KOPT-K1 (cell line): ENCODE data around the gene SERPINA9.
"Not testable (repeated sequence)": the region's sequence is repeated elsewhere in the genome, so short reads cannot be mapped to it uniquely, and the experiment has no call there.

Experiments used
- H3K27ac ChIP-seq: fragments of 200-600 bp; sonication (generic); 2 replicates; pipeline ENCODE4 v1.5.1; 2016; ENCODE audit warnings: antibody characterized with exemption, mild to moderate bottlenecking, low read depth, low read length; ENCODE audit not compliant: poor library complexity, severe bottlenecking
- H3K36me3 ChIP-seq: fragments of 200-600 bp; sonication (generic); 2 replicates; pipeline ENCODE4 v1.5.1; 2017; ENCODE audit warnings: antibody characterized with exemption, mild to moderate bottlenecking, low read length, moderate library complexity; ENCODE audit not compliant: insufficient read depth
- H3K9me3 ChIP-seq: fragments of 200-600 bp; sonication (generic); 2 replicates; pipeline ENCODE4 v1.5.1; 2017; ENCODE audit warnings: antibody characterized with exemption, low read length, mild to moderate bottlenecking; ENCODE audit not compliant: insufficient read depth, poor library complexity, severe bottlenecking

SERPINA9 gene

DNA sequence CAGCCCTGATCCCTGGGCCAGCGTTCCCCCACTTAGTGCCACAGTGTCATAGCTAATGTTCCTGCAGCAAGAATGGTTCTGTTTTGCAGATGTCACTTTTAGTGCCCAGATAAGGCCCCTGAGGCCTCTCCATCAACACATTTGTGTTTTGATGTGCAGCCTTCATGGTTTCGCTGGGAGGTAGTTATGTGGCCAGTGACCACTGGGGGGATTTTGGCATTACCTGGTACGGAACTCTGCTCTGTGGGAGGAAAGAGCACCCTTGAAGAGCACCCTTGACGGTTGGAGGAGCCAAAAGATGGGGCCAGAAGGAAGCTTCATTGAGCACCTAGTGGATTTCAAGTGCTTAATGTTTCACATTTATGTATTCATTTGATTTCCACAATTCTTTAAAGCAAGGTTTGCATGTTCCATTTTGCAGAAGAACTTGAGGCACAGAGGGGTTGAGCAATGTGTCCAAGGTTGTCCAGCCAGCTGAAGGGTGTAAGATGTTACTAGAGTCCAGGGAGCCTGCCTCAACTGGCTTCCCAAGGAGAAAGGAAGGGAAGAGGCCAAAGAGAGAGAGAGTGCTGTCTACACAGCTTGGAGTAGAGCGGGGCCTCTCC, 36.4 kb downstream of the SERPINA9 start:
- H3K9me3 ChIP-seq, result no peaks in the 10 kb centered on the region
- no peak overlapping the region for H3K27ac ChIP-seq
- no peaks in the 10 kb centered on the region for H3K36me3 ChIP-seq

GRCh38 chr14:94428610-94429009, 47.4 kb downstream of the SERPINA9 start:
- Histone ChIP-seq H3K27ac (no peak overlapping the region), H3K9me3 (no peaks in the 10 kb centered on the region), H3K36me3 (no peaks in the 10 kb centered on the region)

- Histone ChIP-seq H3K36me3 (no peaks in the 10 kb centered on the region), H3K27ac (no peak overlapping the region), H3K9me3 (no peaks in the 10 kb centered on the region)
Measured at GRCh38 chr14:94427016-94427613, 48.9 kb downstream of the SERPINA9 start.

- H3K9me3 ChIP-seq, result no peaks in the 10 kb centered on the region
Measured at GRCh38 chr14:94426526-94426925, 49.5 kb downstream of the SERPINA9 start.

DNA sequence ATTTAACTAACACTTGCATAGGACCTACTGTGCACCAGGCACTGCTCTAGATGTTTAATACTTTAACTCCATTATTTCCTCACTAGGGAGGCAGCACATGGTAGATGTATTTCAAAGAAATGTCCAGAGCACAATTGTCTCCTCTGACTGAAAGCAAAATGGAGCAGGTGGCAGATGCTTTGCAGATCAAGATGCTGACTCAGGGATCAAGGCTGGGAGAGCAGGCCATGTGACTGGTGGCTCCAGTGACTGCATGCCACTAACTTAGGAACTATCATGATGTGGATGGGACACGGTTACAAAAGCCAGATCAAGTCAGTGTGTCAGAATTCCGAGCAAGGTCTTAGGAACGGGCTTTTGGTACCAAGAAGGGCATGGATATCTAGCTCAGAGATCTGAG, 51.6 kb downstream of the SERPINA9 start:
- Histone ChIP-seq H3K36me3 (no peaks in the 10 kb centered on the region), H3K27ac (no peak overlapping the region), H3K9me3 (no peaks in the 10 kb centered on the region)

More at GRCh38 chr14:94426526-94426925, 49.5 kb downstream of the SERPINA9 start:
- no peak overlapping the region for H3K27ac ChIP-seq
- no peaks in the 10 kb centered on the region for H3K36me3 ChIP-seq

DNA sequence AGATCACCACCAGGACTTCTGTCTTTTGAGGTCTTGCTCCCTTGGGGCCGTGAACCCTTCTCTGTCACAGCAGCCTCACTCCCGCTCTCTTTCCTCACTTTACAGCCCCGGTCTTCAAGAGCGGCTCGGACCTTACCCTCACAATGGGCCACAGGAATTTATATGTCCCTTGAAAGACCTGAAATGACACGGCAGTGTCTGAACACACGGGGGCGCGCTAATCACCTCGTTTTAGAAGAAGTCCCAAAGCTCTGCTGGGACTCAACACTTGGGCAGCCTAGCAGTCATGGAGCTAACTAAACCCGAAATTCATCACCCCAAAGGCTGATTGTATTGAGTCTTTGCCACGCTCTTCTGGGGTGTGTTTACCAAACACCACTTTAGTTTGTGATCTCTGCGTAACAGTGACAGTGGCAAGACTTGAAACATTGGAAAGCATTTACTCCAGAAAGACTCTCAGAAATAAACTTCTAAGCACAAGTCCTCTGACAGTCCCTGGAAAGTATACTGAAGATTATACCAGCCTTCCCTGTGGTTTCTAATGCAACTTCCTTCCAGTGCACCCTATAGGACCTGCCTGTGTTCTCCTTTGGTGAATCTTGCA, 52.4 kb downstream of the SERPINA9 start:
- H3K27ac ChIP-seq, result no peak overlapping the region
- H3K9me3 ChIP-seq, result no peaks in the 10 kb centered on the region
- no peaks in the 10 kb centered on the region for H3K36me3 ChIP-seq

DNA sequence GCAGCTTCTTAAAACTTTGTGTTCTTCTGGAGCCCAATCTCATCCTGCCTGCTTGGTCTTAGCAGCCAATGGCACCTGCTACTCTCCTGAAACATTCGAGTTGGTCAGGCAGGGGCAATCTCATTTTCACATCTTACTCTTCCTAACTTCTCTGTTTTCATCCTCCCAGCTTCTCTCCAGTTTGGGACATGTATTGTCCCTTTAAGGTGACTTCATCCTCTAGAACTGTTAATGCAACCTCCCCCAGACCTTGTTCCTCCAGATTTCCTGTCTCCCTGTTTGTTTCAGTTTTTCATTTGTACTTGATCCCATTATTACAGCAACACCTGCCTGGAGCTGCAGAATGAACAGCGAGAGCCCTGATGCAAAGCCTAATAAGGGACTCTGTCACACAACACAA, 54.7 kb downstream of the SERPINA9 start:
- Histone ChIP-seq H3K27ac (no peak overlapping the region), H3K36me3 (no peaks in the 10 kb centered on the region), H3K9me3 (no peaks in the 10 kb centered on the region)

DNA sequence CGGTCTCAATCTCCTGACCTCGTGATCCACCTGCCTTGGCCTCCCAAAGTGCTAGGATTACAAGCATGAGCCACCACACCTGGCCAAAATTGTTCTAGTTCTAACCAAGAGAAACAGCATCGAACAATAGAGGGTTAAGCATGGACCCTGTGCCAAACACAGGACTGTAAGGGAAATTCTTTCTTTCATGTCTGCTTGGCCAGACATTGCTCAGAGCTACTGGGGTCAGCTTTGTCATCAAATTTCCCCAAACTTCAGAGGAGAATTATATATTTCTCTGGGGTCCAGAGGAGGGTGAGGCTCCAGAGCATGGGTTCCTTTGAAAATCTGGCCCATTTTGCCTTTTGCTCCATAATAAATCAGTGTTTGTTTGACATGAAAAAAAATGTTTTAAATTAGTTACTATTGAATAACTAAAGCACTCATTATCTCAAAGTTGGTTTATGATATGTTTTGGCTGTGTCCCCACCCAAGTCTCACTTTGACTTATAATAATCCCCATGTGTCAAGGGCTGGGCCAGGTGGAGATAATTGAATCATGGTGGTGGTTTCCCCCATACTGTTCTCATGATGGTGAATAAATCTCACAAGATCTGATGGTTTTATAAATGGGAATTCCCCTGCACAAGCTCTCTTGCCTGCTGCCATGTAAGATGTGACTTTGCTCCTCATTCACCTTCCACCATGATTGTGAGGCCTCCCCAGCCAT, 58.3 kb downstream of the SERPINA9 start:
- H3K36me3 ChIP-seq, H3K27ac ChIP-seq, H3K9me3 ChIP-seq: not testable (repeated sequence)
